ENCODE data around the gene TRIL. TPM values are rescaled to one million over a fixed set of nuclear protein-coding genes. Genes with fewer than 3 reads are reported as not detected.

TRIL gene
- total and polyA plus RNA-seq, 12 donors = 0.59 to 5.9 (median 2.7) TPM

DNA sequence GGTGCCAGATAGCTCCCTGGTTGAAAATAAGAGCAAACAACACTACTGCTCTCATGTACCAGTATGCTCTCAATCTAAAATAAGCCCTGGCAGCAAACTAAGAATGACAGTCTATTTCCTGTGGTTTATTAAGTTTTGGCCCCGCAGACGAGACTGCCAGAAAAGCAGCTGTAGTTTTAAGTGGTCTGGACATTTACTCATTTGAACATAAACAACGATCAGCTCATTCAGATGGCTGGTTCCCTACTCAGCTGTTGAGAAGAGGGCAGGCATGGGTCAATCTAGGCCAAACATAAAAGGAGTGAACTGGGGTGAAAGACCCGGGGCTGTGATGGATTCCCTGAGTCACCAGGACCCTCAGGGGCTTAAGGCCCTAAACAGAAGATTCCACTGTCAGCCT is 4.5 kb downstream of the TRIL start:
- H3K9me3 ChIP-seq = no peaks in the 10 kb centered on the region
- TF ChIP-seq CTCF (IDR thresholded peaks at IDR 0.05) = no peak
- no peak for ATAC-seq
- peaks cover 0 to 45% (median 0%) of the 10 kb centered on the region in 7 donors for H3K27me3 ChIP-seq
- intact Hi-C loops (cut with DNase I) = loop anchor here in 6 of 10 donors (10.0 kb wide), 2 partner anchors 151 to 269 kb away; no protein-coding TSS in a partner anchor
- no peaks in the 10 kb centered on the region for H3K36me3 ChIP-seq
- peaks cover 12 to 59% (median 46%) of the 10 kb centered on the region in 9 donors for H3K4me1 ChIP-seq
- WGBS, 2 donors = 10 to 11% methylated on average over 4 of the region's 4 CpGs
- DNase-seq = no peak
- H3K27ac ChIP-seq = peak overlapping the region in 7 of 10 donors; percentile 1 to 55 (median 32)
- H3K4me3 ChIP-seq = no peak overlapping the region

DNA sequence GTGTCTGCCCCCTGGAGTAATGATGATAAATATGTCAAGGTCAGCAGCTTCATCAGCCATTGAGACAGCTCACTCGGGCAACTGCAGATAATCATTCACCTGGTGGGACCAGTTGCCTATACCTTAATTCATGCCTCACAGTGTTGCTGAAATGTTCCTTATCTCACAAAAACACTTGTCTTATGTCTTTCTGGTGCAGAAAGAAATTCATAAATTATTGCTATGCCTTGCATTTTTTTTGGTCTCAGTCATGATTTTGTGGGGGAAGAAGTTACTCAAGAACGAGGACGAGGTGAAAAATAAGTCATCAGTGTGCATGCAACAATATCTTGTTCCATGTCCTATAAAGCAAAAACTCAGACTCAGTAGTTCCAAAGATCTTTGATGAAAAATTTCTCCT is 16.0 kb downstream of the TRIL start:
- ATAC-seq (no peak), DNase-seq (no peak)
- Histone ChIP-seq H3K36me3 (no peaks in the 10 kb centered on the region), H3K27ac (no peak overlapping the region), H3K4me3 (no peak overlapping the region), H3K27me3 (peaks cover 0 to 4% (median 0%) of the 10 kb centered on the region in 7 donors), H3K9me3 (no peaks in the 10 kb centered on the region), H3K4me1 (peaks cover 0 to 40% (median 10%) of the 10 kb centered on the region in 9 donors)
- WGBS, 2 donors = 84 to 87% methylated on average over 3 of the region's 3 CpGs
- TF ChIP-seq CTCF (IDR thresholded peaks at IDR 0.05) = no peak
- intact Hi-C loops (cut with DNase I) = loop anchor here in 1 of 10 donors (5.0 kb wide), 1 partner anchor 45 kb away; no protein-coding TSS in a partner anchor

GRCh38 chr7:28941633-28942032 is 16.5 kb downstream of the TRIL start:
- intact Hi-C loops (cut with DNase I) = loop anchor here in 1 of 10 donors (5.0 kb wide), 1 partner anchor 46 kb away; no protein-coding TSS in a partner anchor
- no peak overlapping the region for H3K27ac ChIP-seq
- no peaks in the 10 kb centered on the region for H3K9me3 ChIP-seq
- no peaks in the 10 kb centered on the region for H3K36me3 ChIP-seq
- H3K4me3 ChIP-seq = no peak overlapping the region
- peaks cover 0 to 4% (median 0%) of the 10 kb centered on the region in 7 donors for H3K27me3 ChIP-seq
- TF ChIP-seq CTCF (IDR thresholded peaks at IDR 0.05) = no peak
- no peak for DNase-seq
- 75 to 82% methylated on average over 5 of the region's 5 CpGs for WGBS, 2 donors
- ATAC-seq = no peak
- H3K4me1 ChIP-seq = peaks cover 0 to 40% (median 10%) of the 10 kb centered on the region in 9 donors

DNA sequence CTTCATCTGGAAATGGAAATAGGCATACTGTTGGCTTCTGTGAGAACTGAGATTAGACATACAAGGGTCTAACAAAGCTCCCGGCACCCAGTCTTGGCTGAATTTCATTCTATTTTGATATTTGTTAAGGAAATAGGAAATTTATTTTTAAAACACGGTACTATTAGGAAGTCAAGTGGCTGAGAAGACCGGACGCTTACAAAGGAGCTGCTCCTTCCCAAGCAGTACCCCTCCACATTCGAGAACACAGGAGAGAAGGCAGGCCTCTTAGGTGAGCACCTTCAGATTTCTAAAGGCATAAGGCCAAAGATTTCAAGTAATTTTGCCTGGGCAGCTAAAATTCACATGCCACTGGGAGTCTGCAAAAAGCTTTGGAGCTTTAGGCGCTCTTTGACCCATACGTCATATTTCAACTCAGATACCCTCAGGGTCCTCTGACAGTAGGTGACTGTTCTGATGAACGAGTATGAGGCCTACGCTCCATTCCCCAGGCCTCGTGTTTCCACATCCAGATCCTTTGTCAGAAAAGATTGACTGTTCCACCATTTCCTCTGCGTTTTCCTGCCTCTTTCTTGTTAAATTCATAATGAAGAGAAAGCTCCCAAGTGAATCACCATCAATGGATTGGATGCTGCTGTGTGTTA is 17.3 kb downstream of the TRIL start:
- DNase-seq (no peak), ATAC-seq (peak in 1 of 8 donors; percentile 61)
- no peak for TF ChIP-seq CTCF (IDR thresholded peaks at IDR 0.05)
- peak overlapping the region in 4 of 10 donors; percentile 8 to 53 (median 36) for H3K27ac ChIP-seq
- H3K27me3 ChIP-seq = peaks cover 0 to 4% (median 0%) of the 10 kb centered on the region in 7 donors
- no peak overlapping the region for H3K4me3 ChIP-seq
- no peaks in the 10 kb centered on the region for H3K36me3 ChIP-seq
- 69 to 74% methylated on average over 11 of the region's 11 CpGs for WGBS, 2 donors
- peaks cover 0 to 40% (median 10%) of the 10 kb centered on the region in 9 donors for H3K4me1 ChIP-seq
- intact Hi-C loops (cut with DNase I) = loop anchor here in 1 of 10 donors (5.0 kb wide), 1 partner anchor 46 kb away; no protein-coding TSS in a partner anchor
- no peaks in the 10 kb centered on the region for H3K9me3 ChIP-seq

All from heart right ventricle (tissue), 16 donors.